Muscle of back (tissue), 11 donors: ENCODE data around the gene HPCAL1. TPM values are rescaled to one million over a fixed set of nuclear protein-coding genes. Genes with fewer than 3 reads are reported as not detected.

ENCODE experiments used
- DNase-seq, 3 donors: peaks; one replicate each; pipeline versions ENCODE4 v3.0.0 to v3.0.0-alpha.2; 2013
- polyA plus RNA-seq, 10 donors: library from polyadenylated mRNA; unstranded; fragments of 120-200 nt; gene quantifications; one replicate each; pipeline ENCODE4 v1.2.1, GENCODE V29; 2013; ENCODE audit not compliant: insufficient read length in 10 of 10

Gene HPCAL1
- polyA plus RNA-seq, 10 donors, result 19.9 to 39.4 (median 34.4) TPM

GRCh38 chr2:10404324-10405143 is 101.8 kb downstream of the HPCAL1 start:
- DNase-seq, result peak in 2 of 3 donors; percentile 40 to 67

- DNase-seq, result peak; percentile 61 to 73 (median 70)
Measured at GRCh38 chr2:10405448-10405847, 102.7 kb downstream of the HPCAL1 start.

GRCh38 chr2:10406016-10406415 is 103.3 kb downstream of the HPCAL1 start:
- no peak for DNase-seq

GRCh38 chr2:10406491-10407188 is 103.9 kb downstream of the HPCAL1 start:
- DNase-seq, result no peak

- DNase-seq, result no peak
Measured at GRCh38 chr2:10407432-10407831, 104.7 kb downstream of the HPCAL1 start.

DNA sequence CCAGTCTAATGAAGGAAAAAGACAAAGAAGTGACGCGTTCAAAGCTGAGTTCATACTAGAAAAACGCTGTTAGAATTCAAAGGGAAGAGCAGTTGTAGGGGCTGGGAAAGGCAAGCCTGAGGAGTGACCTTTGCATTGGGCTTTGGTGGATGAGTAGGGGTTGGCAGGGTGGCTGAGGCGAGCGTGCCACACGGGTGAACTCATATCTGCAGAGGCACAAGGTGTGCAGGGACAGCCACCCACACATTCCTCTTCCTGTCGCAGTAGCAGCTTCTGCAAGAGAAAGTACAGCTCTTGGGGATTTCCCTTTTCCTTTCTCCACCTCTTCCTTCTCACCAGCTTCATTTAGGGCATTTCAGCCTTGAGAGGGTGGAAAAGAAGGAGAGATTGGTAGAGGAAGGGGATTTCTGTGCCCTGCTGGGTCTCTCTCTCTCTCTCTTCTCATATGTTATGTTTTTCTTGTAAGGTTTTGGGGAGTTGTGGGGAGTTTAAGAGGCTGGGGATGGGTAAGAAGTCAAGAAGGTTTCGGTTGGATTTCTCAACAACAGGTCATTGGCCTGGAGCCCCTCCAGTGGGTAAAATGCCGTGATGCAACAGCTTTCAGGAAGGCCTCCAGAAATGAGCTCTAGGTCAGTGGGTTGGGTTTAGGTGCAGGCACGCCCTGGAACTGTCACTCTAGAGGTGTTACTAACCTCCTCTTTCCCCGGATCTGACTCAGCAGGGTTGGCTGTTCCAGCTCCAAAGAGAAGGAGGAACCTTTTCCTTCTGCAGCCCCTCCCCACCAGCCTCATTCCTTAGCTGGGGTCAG is 105.3 kb downstream of the HPCAL1 start:
- no peak for DNase-seq

GRCh38 chr2:10408649-10409579 is 106.2 kb downstream of the HPCAL1 start:
- peak in 2 of 3 donors; percentile 76 to 86 for DNase-seq

- peak; percentile 52 to 79 (median 66) for DNase-seq
Measured at GRCh38 chr2:10410001-10410822, 107.5 kb downstream of the HPCAL1 start.

DNA sequence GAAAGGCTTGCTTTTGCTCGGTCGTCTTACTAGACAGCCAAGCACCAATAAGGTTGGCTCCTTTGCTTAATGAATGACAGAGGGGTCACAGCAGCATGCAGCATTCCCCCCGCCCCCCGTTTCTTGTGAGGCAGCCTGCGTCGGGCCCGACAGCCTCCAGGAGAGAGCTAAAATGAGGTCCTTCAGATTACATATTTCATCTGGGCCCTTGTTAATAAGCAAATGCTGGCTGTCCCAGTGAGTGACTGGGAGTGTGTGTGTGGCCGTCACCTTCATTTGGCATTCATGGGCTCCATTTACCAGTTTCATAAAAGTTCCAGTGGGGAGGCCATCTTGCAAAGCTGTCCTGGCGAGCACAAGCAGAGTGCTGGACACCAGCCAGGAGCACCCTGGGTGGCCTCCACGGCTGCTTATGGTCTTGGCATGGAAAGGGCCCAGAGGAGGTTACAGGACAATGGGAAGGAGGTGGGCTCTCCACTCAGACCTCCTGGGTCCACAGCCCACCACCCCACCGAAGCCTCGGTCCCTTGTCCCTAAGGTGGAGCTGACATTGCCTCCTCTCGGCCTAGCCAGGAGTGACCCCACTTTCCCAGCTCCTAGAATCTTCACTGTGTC is 108.2 kb downstream of the HPCAL1 start:
- DNase-seq, result peak in 1 of 3 donors; percentile 64

DNA sequence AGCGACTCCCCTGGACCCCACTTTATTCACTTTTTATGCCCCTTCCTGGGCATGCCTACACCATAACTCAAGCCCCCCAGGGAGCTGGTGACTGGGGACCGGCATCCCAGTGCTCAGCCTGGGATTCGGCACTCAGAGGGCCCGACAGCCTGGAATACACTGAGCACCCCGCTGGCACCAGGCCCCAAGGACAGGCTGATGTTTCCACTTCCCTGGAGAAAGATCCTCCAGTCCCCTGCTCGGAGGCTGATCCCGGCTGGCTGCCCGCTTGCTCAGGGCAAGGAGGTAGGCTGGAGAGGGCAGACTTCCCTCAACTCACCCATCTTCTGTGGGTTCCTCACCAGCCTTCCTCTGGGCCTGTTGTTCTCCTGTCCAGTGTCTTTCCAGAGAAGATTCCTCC is 108.9 kb downstream of the HPCAL1 start:
- no peak for DNase-seq

DNA sequence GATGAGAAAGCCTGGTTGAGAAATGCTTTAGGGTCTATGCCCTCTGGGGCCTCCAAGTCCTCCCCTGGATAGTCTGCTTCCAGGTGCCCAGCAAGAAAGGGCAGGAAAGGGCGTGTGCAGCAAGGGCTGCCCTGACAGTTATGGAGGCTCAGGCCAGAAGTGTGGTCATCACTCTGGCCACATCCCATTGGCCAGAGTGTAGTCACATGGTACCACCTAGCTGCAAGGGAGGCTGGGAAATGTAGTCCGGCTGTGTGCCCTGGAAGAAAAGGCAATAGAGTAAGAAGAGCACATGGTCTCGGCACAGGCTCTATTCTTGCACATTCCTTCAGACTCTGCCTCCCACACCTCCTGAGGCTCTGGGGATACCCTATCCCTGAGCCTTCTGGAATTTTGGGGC is 109.7 kb downstream of the HPCAL1 start:
- no peak for DNase-seq

- DNase-seq, result no peak
Measured at GRCh38 chr2:10413503-10413902, 110.8 kb downstream of the HPCAL1 start.

- peak in 1 of 3 donors; percentile 67 for DNase-seq
Measured at GRCh38 chr2:10413991-10414451, 111.3 kb downstream of the HPCAL1 start.

GRCh38 chr2:10414591-10414990 is 111.9 kb downstream of the HPCAL1 start:
- peak; percentile 71 to 85 (median 74) for DNase-seq

DNA sequence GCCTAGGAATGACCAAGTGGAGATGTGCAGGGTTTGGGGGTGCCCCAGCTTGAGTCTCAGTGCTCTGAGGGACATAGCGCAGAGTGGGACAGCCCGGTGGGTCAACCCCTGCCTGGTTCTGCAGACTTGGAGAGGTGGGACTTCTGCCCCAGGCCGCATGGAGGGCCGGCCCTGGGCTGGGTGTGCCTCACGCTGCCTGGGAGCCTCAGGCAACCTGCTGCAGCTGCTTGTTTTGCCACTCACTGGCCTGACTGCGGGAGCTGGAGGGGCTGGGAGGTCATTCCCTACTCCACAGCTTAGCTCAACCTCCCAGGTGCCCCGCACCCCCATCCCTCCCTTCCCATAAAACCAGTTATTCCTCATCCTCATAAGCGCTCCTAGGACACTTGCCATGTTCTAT is 112.3 kb downstream of the HPCAL1 start:
- DNase-seq, result no peak

DNA sequence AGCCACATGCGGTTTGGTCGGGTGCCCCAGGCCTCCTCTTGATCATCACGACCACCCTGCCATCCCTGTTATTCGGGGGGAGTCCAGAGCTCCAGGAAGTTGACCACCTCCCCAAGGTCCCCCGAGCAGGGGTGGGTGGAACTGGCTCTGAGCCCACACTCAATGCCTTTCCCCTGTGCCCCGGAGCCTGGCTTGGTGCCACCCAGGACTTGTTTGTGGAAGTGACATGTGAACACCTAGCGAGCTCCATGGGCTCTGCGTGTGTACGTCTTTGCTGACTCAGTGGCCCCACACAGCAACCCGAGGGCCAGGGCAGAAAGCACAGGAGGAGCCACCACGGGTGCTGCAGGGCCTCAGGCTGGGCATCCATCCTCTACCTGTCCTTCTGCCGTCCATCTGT is 112.9 kb downstream of the HPCAL1 start:
- no peak for DNase-seq

GRCh38 chr2:10417551-10418335 is 115.0 kb downstream of the HPCAL1 start:
- no peak for DNase-seq

DNA sequence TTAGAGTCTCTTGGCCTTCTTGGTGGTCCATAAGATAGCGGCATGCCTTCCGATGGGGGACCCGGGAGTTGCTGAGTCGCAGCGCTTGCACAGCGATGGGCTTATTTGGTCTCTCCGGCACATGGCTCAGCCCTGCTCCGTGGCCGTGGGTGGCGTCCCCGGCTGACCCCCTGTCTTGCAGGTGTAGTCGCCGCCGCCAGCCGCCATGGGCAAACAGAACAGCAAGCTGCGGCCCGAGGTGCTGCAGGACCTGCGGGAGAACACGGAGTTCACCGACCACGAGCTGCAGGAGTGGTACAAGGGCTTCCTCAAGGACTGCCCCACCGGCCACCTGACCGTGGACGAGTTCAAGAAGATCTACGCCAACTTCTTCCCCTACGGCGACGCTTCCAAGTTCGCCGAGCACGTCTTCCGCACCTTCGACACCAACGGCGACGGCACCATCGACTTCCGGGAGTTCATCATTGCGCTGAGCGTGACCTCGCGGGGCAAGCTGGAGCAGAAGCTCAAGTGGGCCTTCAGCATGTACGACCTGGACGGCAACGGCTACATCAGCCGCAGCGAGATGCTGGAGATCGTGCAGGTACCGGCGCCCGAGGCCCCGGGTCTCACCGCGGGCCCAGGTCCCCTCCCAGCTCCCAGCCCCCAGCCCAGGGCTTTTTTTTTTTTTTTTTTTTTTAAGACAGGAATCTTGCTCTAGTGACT is 117.0 kb downstream of the HPCAL1 start:
- no peak for DNase-seq
